CD4-positive, alpha-beta T cell treated with Interferon gamma for 1 hour (primary cell): ENCODE results near the gene NDUFAF8.
A peak's percentile ranks its signal among the peaks of the same experiment; 100 is the strongest.

Experiments
- DNase-seq: peaks from one replicate; pipeline ENCODE4 v3.0.0-alpha.2; 2020

The NDUFAF8 gene

GRCh38 chr17:81277946-81278693 is 39.0 kb downstream of the NDUFAF8 start:
- DNase-seq, result no peak

GRCh38 chr17:81278831-81279230 is 39.7 kb downstream of the NDUFAF8 start:
- no peak for DNase-seq

GRCh38 chr17:81279278-81280275 is 40.5 kb downstream of the NDUFAF8 start:
- DNase-seq, result no peak

- no peak for DNase-seq
Observed at GRCh38 chr17:81280571-81280970, 41.5 kb downstream of the NDUFAF8 start.

GRCh38 chr17:81282141-81282540 is 43.0 kb downstream of the NDUFAF8 start:
- no peak for DNase-seq

- no peak for DNase-seq
Observed at GRCh38 chr17:81282876-81283275, 43.8 kb downstream of the NDUFAF8 start.

- peak; percentile 80 for DNase-seq
Observed at GRCh38 chr17:81285179-81285878, 46.2 kb downstream of the NDUFAF8 start.

- no peak for DNase-seq
Observed at GRCh38 chr17:81285894-81286293, 46.8 kb downstream of the NDUFAF8 start.

- no peak for DNase-seq
Observed at GRCh38 chr17:81286491-81287145, 47.5 kb downstream of the NDUFAF8 start.

GRCh38 chr17:81287152-81287551 is 48.0 kb downstream of the NDUFAF8 start:
- no peak for DNase-seq

GRCh38 chr17:81287741-81288430 is 48.8 kb downstream of the NDUFAF8 start:
- DNase-seq, result no peak

- DNase-seq, result no peak
Observed at GRCh38 chr17:81288715-81289114, 49.6 kb downstream of the NDUFAF8 start.

- no peak for DNase-seq
Observed at GRCh38 chr17:81289627-81290026, 50.5 kb downstream of the NDUFAF8 start.

GRCh38 chr17:81290230-81290629 is 51.1 kb downstream of the NDUFAF8 start:
- no peak for DNase-seq
